ENCODE results near the gene SLC22A1. TPM values are rescaled to one million over a fixed set of nuclear protein-coding genes. Genes with fewer than 3 reads are reported as not detected.

Gene SLC22A1
- total RNA-seq, 1 donor from 2014 or later = 2.6 TPM

- DNase-seq (no peak), ATAC-seq (no peak)
- intact Hi-C loops (cut with DNase I) = no loop called here
- Histone ChIP-seq H3K4me3 (no peak overlapping the region), H3K27ac (no peak overlapping the region), H3K9me3 (no peaks in the 10 kb centered on the region), H3K27me3 (ENCODE audit: low read depth) (no peaks in the 10 kb centered on the region), H3K4me1 (no peaks in the 10 kb centered on the region), H3K36me3 (no peaks in the 10 kb centered on the region)
- no peak for TF ChIP-seq CTCF (IDR thresholded peaks at IDR 0.05)
Measured at GRCh38 chr6:160173806-160174527, 52.4 kb downstream of the SLC22A1 start.

- Histone ChIP-seq H3K9me3 (no peaks in the 10 kb centered on the region), H3K4me1 (no peaks in the 10 kb centered on the region), H3K4me3 (no peak overlapping the region), H3K27me3 (ENCODE audit: low read depth) (no peaks in the 10 kb centered on the region), H3K27ac (no peak overlapping the region), H3K36me3 (no peaks in the 10 kb centered on the region)
- no peak for TF ChIP-seq CTCF (IDR thresholded peaks at IDR 0.05)
- DNase-seq (no peak), ATAC-seq (no peak)
- intact Hi-C loops (cut with DNase I) = no loop called here
Measured at GRCh38 chr6:160174681-160175080, 53.1 kb downstream of the SLC22A1 start.

GRCh38 chr6:160177220-160177619, 55.6 kb downstream of the SLC22A1 start:
- H3K27me3 ChIP-seq (ENCODE audit: low read depth) = no peaks in the 10 kb centered on the region
- intact Hi-C loops (cut with DNase I) = no loop called here
- no peaks in the 10 kb centered on the region for H3K9me3 ChIP-seq
- DNase-seq (no peak), ATAC-seq (no peak)
- TF ChIP-seq CTCF (IDR thresholded peaks at IDR 0.05) = no peak
- no peaks in the 10 kb centered on the region for H3K36me3 ChIP-seq
- no peak overlapping the region for H3K27ac ChIP-seq
- no peak overlapping the region for H3K4me3 ChIP-seq
- no peaks in the 10 kb centered on the region for H3K4me1 ChIP-seq

GRCh38 chr6:160178271-160178670, 56.7 kb downstream of the SLC22A1 start:
- no peaks in the 10 kb centered on the region for H3K4me1 ChIP-seq
- H3K27ac ChIP-seq = no peak overlapping the region
- intact Hi-C loops (cut with DNase I) = no loop called here
- no peaks in the 10 kb centered on the region for H3K36me3 ChIP-seq
- ATAC-seq = no peak
- no peaks in the 10 kb centered on the region for H3K9me3 ChIP-seq
- no peak for DNase-seq
- no peak overlapping the region for H3K4me3 ChIP-seq
- TF ChIP-seq CTCF (IDR thresholded peaks at IDR 0.05) = no peak
- H3K27me3 ChIP-seq (ENCODE audit: low read depth) = no peaks in the 10 kb centered on the region

- DNase-seq (no peak), ATAC-seq (no peak)
- H3K27ac ChIP-seq = no peak overlapping the region
- no peak overlapping the region for H3K4me3 ChIP-seq
- H3K4me1 ChIP-seq = no peaks in the 10 kb centered on the region
- H3K36me3 ChIP-seq = no peaks in the 10 kb centered on the region
- intact Hi-C loops (cut with DNase I) = no loop called here
- no peaks in the 10 kb centered on the region for H3K27me3 ChIP-seq (ENCODE audit: low read depth)
- no peaks in the 10 kb centered on the region for H3K9me3 ChIP-seq
- TF ChIP-seq CTCF (IDR thresholded peaks at IDR 0.05) = no peak
Measured at GRCh38 chr6:160180706-160181105, 59.1 kb downstream of the SLC22A1 start.

Measured in lower lobe of right lung (tissue), 2 donors.